ENCODE data around the gene KCNA4. TPM values are rescaled to one million over a fixed set of nuclear protein-coding genes. Genes with fewer than 3 reads are reported as not detected.

KCNA4 gene
- total and polyA plus RNA-seq, 2 experiments from 2014 or later = 0.43 TPM; not detected in 1

DNA sequence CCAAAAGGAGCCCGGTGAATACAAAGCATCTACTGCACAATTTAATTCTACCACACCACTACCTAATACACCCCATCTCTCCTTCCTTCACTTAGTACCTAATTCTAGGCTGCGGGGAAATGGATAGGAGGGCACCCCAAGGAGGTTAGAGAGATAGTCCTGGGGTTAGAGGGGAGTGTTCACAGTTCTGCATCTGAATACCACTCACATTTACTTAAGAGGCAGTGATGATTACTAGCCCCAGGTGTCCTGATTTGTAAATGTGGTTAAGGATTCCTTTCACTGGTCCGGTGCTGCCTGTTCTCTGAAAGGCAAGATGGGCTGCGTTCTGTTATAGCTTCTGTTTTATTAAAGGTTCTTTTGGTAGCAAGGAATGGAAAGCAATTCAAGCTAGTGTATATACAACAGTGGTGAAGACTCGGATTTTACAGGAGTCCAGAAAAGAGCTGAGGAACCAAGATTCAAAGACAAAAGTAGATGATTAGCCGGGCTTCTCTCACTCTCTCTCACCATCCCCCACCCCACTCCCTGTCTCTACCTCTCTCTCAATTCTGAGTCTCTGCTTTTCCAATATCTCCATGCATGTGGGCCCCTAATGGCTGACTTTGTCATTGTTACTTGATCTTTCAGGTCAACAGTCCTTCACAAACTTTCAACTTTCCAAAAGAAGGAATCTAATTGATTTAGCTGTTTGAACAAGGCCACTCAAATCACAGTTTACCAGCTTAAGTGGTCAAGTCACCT lies 8.7 kb upstream of the KCNA4 start:
- Histone ChIP-seq H3K4me3 (no peak overlapping the region), H3K27ac (no peak overlapping the region), H3K79me2 (ENCODE audit: insufficient read depth) (no peaks in the 10 kb centered on the region), H3K9me3 (ENCODE audit: low read depth) (no peaks in the 10 kb centered on the region), H2AFZ (no peak overlapping the region), H3K9ac (no peak overlapping the region), H3K27me3 (replicated peaks; ENCODE audit: insufficient read depth) (no peaks in the 10 kb centered on the region), H3K9me2 (ENCODE audit: insufficient read depth) (no peaks in the 10 kb centered on the region), H3K4me1 (ENCODE audit: insufficient read depth) (no peaks in the 10 kb centered on the region), H4K20me1 (ENCODE audit: insufficient read depth) (no peaks in the 10 kb centered on the region), H3F3A (ENCODE audit: insufficient read depth) (no peaks in the 10 kb centered on the region), H3K36me3 (ENCODE audit: low read depth) (no peaks in the 10 kb centered on the region), H3K4me2 (ENCODE audit: unreplicated experiment) (no peak overlapping the region)
- in situ Hi-C loops (cut with MboI) = no loop called here
- no peak for DNase-seq
- TF ChIP-seq EZH2phosphoT487 (IDR thresholded peaks at IDR 0.05; ENCODE audit: insufficient read depth, low read depth) (no peak), EZH2 (IDR thresholded peaks at IDR 0.05; ENCODE audit: insufficient read depth, poor library complexity, severe bottlenecking) (no peak)
- 12 to 25% methylated on average over 6 of the region's 6 CpGs for WGBS, 2 experiments (ENCODE audit: low coverage in 1 of 2, low lambda C conversion rate in 2 of 2, missing lambda C conversion rate in 2 of 2)

DNA sequence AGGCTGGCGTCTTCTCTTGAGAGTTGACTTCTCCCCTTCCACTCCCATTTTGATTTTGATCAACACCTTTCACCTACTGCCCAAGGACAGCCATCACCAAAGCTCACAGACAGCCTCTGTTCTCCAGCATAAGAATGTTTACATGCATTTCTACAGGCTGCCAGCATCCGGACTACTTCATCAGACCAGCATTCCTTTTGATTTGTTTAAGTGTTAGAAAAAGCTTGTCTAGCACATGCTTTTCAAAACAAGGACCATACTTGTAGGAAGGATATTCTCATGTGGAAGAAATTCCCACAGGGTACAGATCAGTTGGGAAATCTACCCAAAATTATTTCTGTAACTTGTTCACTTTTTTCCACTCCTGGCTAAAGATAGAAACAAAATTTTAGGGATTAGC lies 6.2 kb upstream of the KCNA4 start:
- no peaks in the 10 kb centered on the region for H3K4me1 ChIP-seq (ENCODE audit: insufficient read depth)
- in situ Hi-C loops (cut with MboI) = no loop called here
- H3K9me2 ChIP-seq (ENCODE audit: insufficient read depth) = no peaks in the 10 kb centered on the region
- H3K27ac ChIP-seq = no peak overlapping the region
- TF ChIP-seq EZH2 (IDR thresholded peaks at IDR 0.05; ENCODE audit: insufficient read depth, poor library complexity, severe bottlenecking) (no peak), EZH2phosphoT487 (IDR thresholded peaks at IDR 0.05; ENCODE audit: insufficient read depth, low read depth) (no peak)
- no peak overlapping the region for H3K4me3 ChIP-seq
- no peak for DNase-seq
- H3K79me2 ChIP-seq (ENCODE audit: insufficient read depth) = no peaks in the 10 kb centered on the region
- H3K27me3 ChIP-seq (replicated peaks; ENCODE audit: insufficient read depth) = no peaks in the 10 kb centered on the region
- H3K9me3 ChIP-seq (ENCODE audit: low read depth) = no peaks in the 10 kb centered on the region
- 9 to 14% methylated on average over 2 of the region's 2 CpGs for WGBS, 2 experiments (ENCODE audit: low coverage in 1 of 2, low lambda C conversion rate in 2 of 2, missing lambda C conversion rate in 2 of 2)
- no peaks in the 10 kb centered on the region for H4K20me1 ChIP-seq (ENCODE audit: insufficient read depth)
- no peak overlapping the region for H3K9ac ChIP-seq
- no peak overlapping the region for H3K4me2 ChIP-seq (ENCODE audit: unreplicated experiment)
- no peaks in the 10 kb centered on the region for H3F3A ChIP-seq (ENCODE audit: insufficient read depth)
- no peaks in the 10 kb centered on the region for H3K36me3 ChIP-seq (ENCODE audit: low read depth)
- H2AFZ ChIP-seq = no peak overlapping the region

- Histone ChIP-seq H3K4me2 (ENCODE audit: unreplicated experiment) (no peak overlapping the region), H3K9ac (no peak overlapping the region), H3K4me1 (ENCODE audit: insufficient read depth) (no peaks in the 10 kb centered on the region), H3K9me3 (ENCODE audit: low read depth) (no peaks in the 10 kb centered on the region), H2AFZ (no peak overlapping the region), H3K27ac (no peak overlapping the region), H3F3A (ENCODE audit: insufficient read depth) (no peaks in the 10 kb centered on the region), H3K27me3 (replicated peaks; ENCODE audit: insufficient read depth) (peaks cover 13% of the 10 kb centered on the region; the same call in 1 of the 2 replicates), H3K36me3 (ENCODE audit: low read depth) (no peaks in the 10 kb centered on the region), H3K79me2 (ENCODE audit: insufficient read depth) (no peaks in the 10 kb centered on the region), H3K9me2 (ENCODE audit: insufficient read depth) (no peaks in the 10 kb centered on the region), H4K20me1 (ENCODE audit: insufficient read depth) (no peaks in the 10 kb centered on the region), H3K4me3 (no peak overlapping the region)
- no peak for TF ChIP-seq EZH2phosphoT487 (IDR thresholded peaks at IDR 0.05; ENCODE audit: insufficient read depth, low read depth)
- TF ChIP-seq EZH2 (IDR thresholded peaks at IDR 0.05; ENCODE audit: insufficient read depth, poor library complexity, severe bottlenecking) = no peak
- 26 to 41% methylated on average over 3 of the region's 3 CpGs for WGBS, 2 experiments (ENCODE audit: low coverage in 1 of 2, low lambda C conversion rate in 2 of 2, missing lambda C conversion rate in 2 of 2)
- DNase-seq = no peak
- in situ Hi-C loops (cut with MboI) = no loop called here
Measured at GRCh38 chr11:30019481-30019880, 2.7 kb upstream of the KCNA4 start.

DNA sequence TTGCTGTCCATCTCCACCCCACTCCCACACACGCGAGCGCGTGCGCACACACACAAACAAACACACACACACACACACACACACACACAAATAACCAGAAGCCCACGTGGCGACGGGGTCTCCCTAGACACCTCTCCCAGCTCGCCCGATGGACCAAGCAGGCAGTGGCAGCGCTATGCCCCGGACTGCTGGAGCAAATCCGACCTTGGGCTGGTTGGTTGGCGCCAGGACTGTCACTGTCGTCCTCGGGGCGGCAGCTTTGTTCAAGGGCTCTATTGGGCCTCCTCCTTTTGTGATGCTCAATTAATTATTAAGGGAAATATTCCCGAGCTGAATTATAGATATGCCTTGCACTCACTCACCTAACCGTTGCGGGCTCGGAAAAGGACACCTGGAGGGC lies 1.7 kb upstream of the KCNA4 start:
- Histone ChIP-seq H3K27me3 (replicated peaks; ENCODE audit: insufficient read depth) (peaks cover 13% of the 10 kb centered on the region; the same call in 1 of the 2 replicates), H3F3A (ENCODE audit: insufficient read depth) (no peaks in the 10 kb centered on the region), H3K4me1 (ENCODE audit: insufficient read depth) (no peaks in the 10 kb centered on the region), H3K79me2 (ENCODE audit: insufficient read depth) (no peaks in the 10 kb centered on the region), H4K20me1 (ENCODE audit: insufficient read depth) (no peaks in the 10 kb centered on the region), H3K27ac (no peak overlapping the region), H3K9ac (no peak overlapping the region), H3K4me3 (no peak overlapping the region), H3K9me2 (ENCODE audit: insufficient read depth) (no peaks in the 10 kb centered on the region), H3K9me3 (ENCODE audit: low read depth) (no peaks in the 10 kb centered on the region), H3K36me3 (ENCODE audit: low read depth) (no peaks in the 10 kb centered on the region), H3K4me2 (ENCODE audit: unreplicated experiment) (no peak overlapping the region), H2AFZ (no peak overlapping the region)
- WGBS, 2 experiments (ENCODE audit: low coverage in 1 of 2, low lambda C conversion rate in 2 of 2, missing lambda C conversion rate in 2 of 2) = 73 to 78% methylated on average over 21 of the region's 21 CpGs
- TF ChIP-seq EZH2 (IDR thresholded peaks at IDR 0.05; ENCODE audit: insufficient read depth, poor library complexity, severe bottlenecking) (no peak), EZH2phosphoT487 (IDR thresholded peaks at IDR 0.05; ENCODE audit: insufficient read depth, low read depth) (no peak)
- in situ Hi-C loops (cut with MboI) = no loop called here
- DNase-seq = no peak

Measured in GM23248 (cell line).